Measurements from ENCODE around the gene TOMM20. TPM values are rescaled to one million over a fixed set of nuclear protein-coding genes. Genes with fewer than 3 reads are reported as not detected.

TOMM20 gene
- total and polyA plus RNA-seq, 2 experiments from 2014 or later, result 51.8 to 99.6 TPM

GRCh38 chr1:235075048-235075776, 53.4 kb downstream of the TOMM20 start:
- no peak for TF ChIP-seq EZH2phosphoT487 (IDR thresholded peaks at IDR 0.05; ENCODE audit: low read depth, severe bottlenecking, unreplicated experiment)
- no peak for TF ChIP-seq CTCF (IDR thresholded peaks at IDR 0.05; ENCODE audit: poor library complexity)
- no peak for TF ChIP-seq EZH2 (IDR thresholded peaks at IDR 0.05; ENCODE audit: borderline replicate concordance)
- peak overlapping the region; percentile 99 for H3K27ac ChIP-seq
- H3K4me2 ChIP-seq, result peak overlapping the region; percentile 16
- no peaks in the 10 kb centered on the region for H3K9me3 ChIP-seq (ENCODE audit: low read depth)
- no peaks in the 10 kb centered on the region for H4K20me1 ChIP-seq (ENCODE audit: insufficient read depth, poor library complexity, severe bottlenecking)
- H3K4me1 ChIP-seq (ENCODE audit: insufficient read depth), result peaks cover 44% of the 10 kb centered on the region
- no peaks in the 10 kb centered on the region for H3K9me2 ChIP-seq (replicated peaks; ENCODE audit: insufficient read depth)
- H3K79me2 ChIP-seq, result no peaks in the 10 kb centered on the region
- H2AFZ ChIP-seq, result no peak overlapping the region
- 81% methylated on average over 25 of the region's 25 CpGs for WGBS (ENCODE audit: low lambda C conversion rate, missing lambda C conversion rate)
- no peak overlapping the region for H3K4me3 ChIP-seq
- H3K27me3 ChIP-seq, result no peaks in the 10 kb centered on the region
- peak; percentile 49 for DNase-seq (ENCODE audit: low spot score)
- H3K36me3 ChIP-seq (replicated peaks; ENCODE audit: insufficient read depth, low read depth), result no peaks in the 10 kb centered on the region

- H3K9me3 ChIP-seq (ENCODE audit: low read depth), result no peaks in the 10 kb centered on the region
- H4K20me1 ChIP-seq (ENCODE audit: insufficient read depth, poor library complexity, severe bottlenecking), result no peaks in the 10 kb centered on the region
- H3K79me2 ChIP-seq, result no peaks in the 10 kb centered on the region
- H3K27me3 ChIP-seq, result no peaks in the 10 kb centered on the region
- 28% methylated on average over 14 of the region's 14 CpGs for WGBS (ENCODE audit: low lambda C conversion rate, missing lambda C conversion rate)
- DNase-seq (ENCODE audit: low spot score), result peak; percentile 55
- H3K4me3 ChIP-seq, result no peak overlapping the region
- peak overlapping the region; percentile 99 for H3K27ac ChIP-seq
- no peaks in the 10 kb centered on the region for H3K9me2 ChIP-seq (replicated peaks; ENCODE audit: insufficient read depth)
- peaks cover 44% of the 10 kb centered on the region for H3K4me1 ChIP-seq (ENCODE audit: insufficient read depth)
- TF ChIP-seq CTCF (IDR thresholded peaks at IDR 0.05; ENCODE audit: poor library complexity), result no peak
- TF ChIP-seq EZH2phosphoT487 (IDR thresholded peaks at IDR 0.05; ENCODE audit: low read depth, severe bottlenecking, unreplicated experiment), result no peak
- no peak for TF ChIP-seq EZH2 (IDR thresholded peaks at IDR 0.05; ENCODE audit: borderline replicate concordance)
- H2AFZ ChIP-seq, result no peak overlapping the region
- H3K36me3 ChIP-seq (replicated peaks; ENCODE audit: insufficient read depth, low read depth), result no peaks in the 10 kb centered on the region
- peak overlapping the region; percentile 16 for H3K4me2 ChIP-seq
Measured at GRCh38 chr1:235074523-235075047, 54.1 kb downstream of the TOMM20 start.

GRCh38 chr1:235073968-235074522, 54.6 kb downstream of the TOMM20 start:
- peak; percentile 58 for DNase-seq (ENCODE audit: low spot score)
- Histone ChIP-seq H3K36me3 (replicated peaks; ENCODE audit: insufficient read depth, low read depth) (no peaks in the 10 kb centered on the region), H3K27ac (peak overlapping the region; percentile 99), H3K4me2 (peak overlapping the region; percentile 41), H3K27me3 (no peaks in the 10 kb centered on the region), H3K4me1 (ENCODE audit: insufficient read depth) (peaks cover 40% of the 10 kb centered on the region), H3K4me3 (no peak overlapping the region), H2AFZ (no peak overlapping the region), H3K9me2 (replicated peaks; ENCODE audit: insufficient read depth) (no peaks in the 10 kb centered on the region), H3K9me3 (ENCODE audit: low read depth) (no peaks in the 10 kb centered on the region), H3K79me2 (no peaks in the 10 kb centered on the region), H4K20me1 (ENCODE audit: insufficient read depth, poor library complexity, severe bottlenecking) (no peaks in the 10 kb centered on the region)
- TF ChIP-seq EZH2 (IDR thresholded peaks at IDR 0.05; ENCODE audit: borderline replicate concordance) (no peak), CTCF (IDR thresholded peaks at IDR 0.05; ENCODE audit: poor library complexity) (no peak), EZH2phosphoT487 (IDR thresholded peaks at IDR 0.05; ENCODE audit: low read depth, severe bottlenecking, unreplicated experiment) (no peak)
- 68% methylated on average over 11 of the region's 11 CpGs for WGBS (ENCODE audit: low lambda C conversion rate, missing lambda C conversion rate)
